NCI-H446 (cell line): ENCODE data around the gene FGF1.
A peak's percentile ranks its signal among the peaks of the same experiment; 100 is the strongest.

Experiments
- DNase-seq, 2 experiments: peaks; one replicate each; lab custom pipeline; 2025; lab: John Stamatoyannopoulos, UW

Gene FGF1

DNA sequence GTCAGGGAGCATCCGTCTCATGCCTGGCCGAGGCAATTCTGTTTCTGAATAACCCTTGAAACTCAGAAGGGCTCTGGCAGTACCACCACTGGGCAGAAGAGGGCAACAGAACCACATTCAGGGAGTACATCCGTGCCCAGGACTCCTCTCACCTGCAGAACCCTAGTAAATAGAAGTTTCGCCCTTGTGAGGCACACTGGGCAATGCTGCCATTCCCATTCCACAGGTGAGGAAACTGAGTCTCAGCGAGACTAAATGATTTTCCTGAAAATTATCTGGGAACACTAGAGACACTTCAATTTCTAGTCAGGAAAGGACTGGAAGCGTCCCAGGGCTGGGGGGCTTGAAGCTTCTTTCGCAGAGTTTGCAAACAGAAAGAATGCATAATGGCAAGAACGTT, 74.7 kb downstream of the FGF1 start:
- peak; percentile 3 to 20 for DNase-seq

GRCh38 chr5:142610176-142611001, 75.5 kb downstream of the FGF1 start:
- no peak for DNase-seq

DNA sequence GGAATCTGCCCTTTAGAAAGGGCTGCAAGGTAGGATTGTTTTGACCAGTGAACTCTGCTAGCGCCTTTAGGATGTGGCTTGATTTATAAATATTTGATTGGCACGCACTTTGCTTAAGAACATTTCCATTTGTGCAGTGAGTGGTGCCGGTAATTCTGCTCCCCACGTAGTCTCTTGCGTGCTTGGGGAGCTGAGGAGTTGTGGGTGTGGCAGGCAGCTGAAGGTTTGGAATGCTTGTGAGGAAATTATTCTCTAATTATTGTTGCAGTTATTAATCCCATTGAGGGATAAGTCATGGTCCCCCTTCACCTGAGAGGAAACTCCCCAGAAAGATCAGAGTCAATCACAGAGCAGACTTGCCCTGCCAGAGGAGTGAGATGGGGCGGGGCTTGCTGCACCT, 76.7 kb downstream of the FGF1 start:
- DNase-seq: no peak

DNA sequence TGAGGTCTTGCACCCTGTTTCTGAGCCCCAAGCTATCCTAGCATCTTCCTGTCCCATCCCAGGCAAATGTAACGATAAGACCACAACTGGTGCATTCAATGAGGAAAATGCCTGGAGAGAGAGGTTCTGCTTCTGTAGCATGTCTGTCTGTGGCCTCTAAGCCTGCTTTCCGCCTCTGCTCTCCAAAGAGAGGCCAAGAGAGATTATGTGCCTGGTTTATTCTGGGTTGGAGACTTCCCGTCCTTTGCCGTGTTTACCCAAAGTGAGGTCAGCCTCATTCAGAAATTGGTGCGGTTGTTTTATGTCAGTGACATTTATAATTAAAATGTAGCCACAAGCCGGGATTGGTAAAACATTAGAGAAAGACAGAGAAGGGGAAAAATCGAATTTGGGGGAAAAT, 77.8 kb downstream of the FGF1 start:
- no peak for DNase-seq

DNA sequence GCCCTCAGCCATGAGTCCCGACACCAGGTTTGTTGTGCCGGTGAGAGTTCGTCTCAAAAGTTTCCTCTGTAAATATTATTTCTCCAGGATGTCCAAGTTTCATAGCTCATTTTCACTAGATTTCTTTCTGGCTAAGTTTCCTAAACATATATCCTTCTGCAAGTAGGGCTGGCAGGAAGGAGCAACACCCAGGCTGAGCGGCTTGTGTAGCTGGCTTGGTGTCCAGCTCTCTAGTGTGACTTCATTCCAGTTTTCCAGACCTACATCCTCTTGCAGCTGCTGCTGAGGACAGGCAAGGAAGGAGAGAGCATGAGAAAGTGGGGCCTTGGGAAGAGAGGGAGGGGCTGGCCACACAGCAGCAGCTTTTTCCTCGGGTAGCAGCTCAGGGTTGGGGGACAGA, 80.3 kb downstream of the FGF1 start:
- no peak for DNase-seq

- no peak for DNase-seq
Measured at GRCh38 chr5:142602720-142603245, 83.1 kb downstream of the FGF1 start.

GRCh38 chr5:142601432-142601831, 84.5 kb downstream of the FGF1 start:
- no peak for DNase-seq

DNA sequence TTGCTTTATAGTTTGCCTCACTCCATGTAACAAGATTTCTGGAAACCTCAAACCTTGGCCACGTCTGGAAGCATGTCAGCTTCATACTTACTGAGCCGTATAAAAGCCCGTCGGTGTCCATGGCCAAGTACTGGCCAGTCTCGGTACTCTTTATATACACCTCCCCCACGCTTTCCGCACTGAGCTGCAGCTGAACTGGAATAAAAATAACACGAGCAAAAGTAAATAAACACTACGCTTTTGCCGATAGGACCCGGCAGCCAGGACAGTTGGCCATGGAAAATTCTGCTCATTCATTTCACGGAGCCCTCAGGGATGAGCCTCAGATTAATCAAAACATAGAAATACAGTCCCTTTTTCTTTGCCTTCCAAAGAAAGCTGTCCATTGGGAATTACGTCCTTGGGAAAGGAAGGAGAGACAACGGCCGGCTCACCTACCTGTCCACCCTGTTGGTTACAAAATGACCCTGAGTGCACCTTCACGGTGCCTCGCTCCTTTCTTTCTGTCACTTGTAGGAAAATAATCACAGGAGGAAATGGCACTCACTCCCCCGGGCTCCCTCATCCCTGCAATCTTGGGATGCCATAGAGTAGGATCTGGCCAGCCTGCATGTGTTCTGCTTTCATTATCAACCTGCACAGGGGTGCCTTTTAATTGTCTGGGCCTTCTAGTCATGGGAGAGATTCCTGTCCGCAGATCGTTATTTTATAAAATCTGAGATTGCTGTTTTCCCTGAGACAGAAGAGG, 85.1 kb downstream of the FGF1 start:
- DNase-seq: no peak

GRCh38 chr5:142600092-142600491, 85.8 kb downstream of the FGF1 start:
- no peak for DNase-seq

DNA sequence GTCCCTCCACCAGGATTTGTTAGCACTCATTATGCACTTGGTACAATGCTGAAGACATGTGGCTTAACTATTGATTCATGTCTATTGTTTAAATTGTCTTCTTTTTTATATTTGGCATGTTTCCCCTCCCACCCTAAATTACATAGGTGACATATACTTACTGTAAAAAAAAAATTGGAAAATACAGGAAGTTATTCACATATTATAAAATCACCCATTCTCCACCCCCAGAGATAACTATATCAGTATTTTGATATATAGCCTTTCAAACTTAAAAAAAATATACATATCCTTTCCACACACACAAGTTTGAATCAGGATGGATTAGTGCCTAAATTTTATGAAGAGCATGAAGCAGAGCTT, 87.6 kb downstream of the FGF1 start:
- DNase-seq: no peak

- no peak for DNase-seq
Measured at GRCh38 chr5:142597546-142598337, 88.1 kb downstream of the FGF1 start.

- no peak for DNase-seq
Measured at GRCh38 chr5:142597025-142597424, 88.9 kb downstream of the FGF1 start.

DNA sequence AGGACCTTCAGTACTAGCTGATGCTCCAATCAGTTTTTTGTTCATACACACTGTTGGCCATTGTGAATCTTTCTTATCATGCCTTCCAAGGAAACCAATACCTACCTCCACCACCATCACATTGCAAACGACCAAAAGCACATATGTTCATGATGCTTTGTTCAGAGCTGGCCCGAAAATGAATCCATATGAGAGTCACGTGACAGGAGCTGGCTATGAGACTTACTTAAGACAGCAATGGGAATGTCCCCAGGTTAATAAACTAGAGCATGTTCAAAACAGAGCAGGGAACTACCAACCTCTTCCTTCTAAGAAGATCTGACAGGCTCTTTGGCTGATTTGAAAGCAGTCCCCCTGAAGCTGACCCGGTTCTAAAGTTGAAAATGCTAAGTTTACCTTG, 93.5 kb downstream of the FGF1 start:
- DNase-seq: no peak

DNA sequence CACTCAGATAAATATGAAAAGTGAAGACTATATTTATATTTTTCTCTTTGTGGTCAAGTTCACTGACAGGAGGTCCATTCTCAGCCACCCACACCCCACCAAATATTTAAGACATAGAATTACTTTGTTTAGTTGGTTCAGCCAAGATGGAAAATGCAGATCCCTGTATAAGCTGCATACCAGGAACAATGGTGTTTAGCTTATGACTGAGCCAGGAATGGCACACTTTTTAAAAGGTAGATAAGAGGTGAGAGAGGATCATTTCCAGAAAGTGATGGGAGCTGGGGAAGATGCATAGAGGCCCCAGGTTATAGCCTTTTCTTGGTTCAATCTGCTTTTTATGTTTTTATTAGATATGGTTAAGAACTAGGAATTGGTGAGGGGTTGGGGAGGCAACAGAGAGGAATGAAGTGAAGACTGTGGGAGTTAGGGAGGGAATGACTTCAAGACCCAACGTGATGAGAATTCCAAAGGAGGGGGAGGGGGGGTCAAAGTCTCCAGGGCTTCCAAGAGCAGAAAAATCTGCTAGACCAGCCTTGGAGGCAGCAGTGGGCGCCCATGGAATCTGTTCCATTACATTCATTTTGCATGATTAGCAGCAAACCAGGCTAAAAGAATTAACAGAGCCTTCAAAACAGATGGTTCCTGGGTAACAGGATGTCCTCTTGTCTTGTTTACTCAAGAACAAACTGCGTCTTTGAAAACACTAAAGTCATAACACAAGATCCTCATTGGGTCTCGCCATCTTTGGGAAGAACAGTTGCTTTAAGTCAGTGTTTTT, 95.2 kb downstream of the FGF1 start:
- DNase-seq: no peak

DNA sequence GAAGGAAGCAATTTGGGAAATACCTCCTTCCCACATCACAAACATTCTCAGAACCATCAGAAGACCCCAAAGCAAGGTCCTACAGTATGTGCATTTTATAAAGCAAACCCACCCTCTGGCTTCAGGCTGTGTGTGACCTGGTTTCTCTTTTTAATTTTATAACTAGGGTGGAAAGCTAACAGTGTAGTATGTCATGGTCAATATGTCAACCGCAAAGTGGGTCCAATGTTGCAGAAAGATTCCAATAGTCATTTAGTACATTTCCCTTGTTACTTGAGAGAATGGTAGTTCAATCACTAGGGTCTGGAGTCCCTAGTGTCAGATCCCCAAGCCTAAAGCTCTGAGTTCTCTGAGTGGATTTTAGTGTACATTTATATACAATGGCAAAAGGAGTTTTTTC, 96.2 kb downstream of the FGF1 start:
- DNase-seq: no peak

- DNase-seq: peak; percentile 11 to 23
Measured at GRCh38 chr5:142587354-142587965, 98.4 kb downstream of the FGF1 start.

GRCh38 chr5:142586552-142586951, 99.3 kb downstream of the FGF1 start:
- DNase-seq: no peak

GRCh38 chr5:142585451-142585850, 100.4 kb downstream of the FGF1 start:
- DNase-seq: no peak

DNA sequence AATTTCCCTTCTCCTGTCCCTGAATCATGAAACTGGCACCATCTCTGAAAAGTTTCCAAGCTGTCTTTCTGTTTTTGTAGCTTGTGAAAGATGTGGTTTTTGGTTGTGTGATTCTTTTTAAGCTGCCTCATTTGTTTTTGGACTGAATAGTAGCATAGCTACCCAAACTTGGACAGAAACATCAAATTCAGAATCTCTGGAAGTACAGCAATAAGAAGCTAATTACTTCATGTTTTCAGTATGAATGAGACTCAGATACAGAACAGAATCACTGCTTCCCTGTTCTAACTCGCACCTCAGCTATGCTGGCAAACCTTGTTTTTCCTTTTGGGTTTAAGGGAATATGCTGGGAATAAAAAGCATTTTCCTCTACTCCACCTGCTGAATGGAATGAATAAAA, 101.0 kb downstream of the FGF1 start:
- no peak for DNase-seq

GRCh38 chr5:142578161-142578830, 107.6 kb downstream of the FGF1 start:
- no peak for DNase-seq

DNA sequence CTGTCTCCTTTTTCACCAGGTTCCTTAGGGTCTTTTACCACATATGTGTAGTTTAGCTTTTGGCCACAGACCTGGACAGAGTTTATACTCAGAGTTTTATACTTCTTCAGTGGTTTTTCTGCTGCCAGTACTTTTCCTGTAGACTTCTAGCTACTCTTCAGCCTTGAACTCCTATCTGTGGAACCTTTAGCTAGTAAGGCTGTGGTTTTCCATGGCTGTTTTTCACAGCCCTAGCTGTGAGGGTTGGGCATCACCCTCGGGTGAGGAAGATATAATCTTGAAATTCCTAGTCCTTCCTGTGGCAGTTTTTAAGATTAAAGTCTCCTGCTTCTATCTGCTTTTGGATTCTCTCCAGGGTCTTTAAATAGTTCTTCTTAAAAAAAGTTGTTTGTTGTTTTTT, 109.1 kb downstream of the FGF1 start:
- DNase-seq: no peak
